Activated CD8-positive, alpha-beta memory T cell treated with anti-CD3 and anti-CD28 coated beads for 48 hours (primary cell): Measurements from ENCODE around the gene PPFIA2.

Experiments
- DNase-seq, 3 experiments: peaks; one replicate each; pipeline ENCODE4 v3.0.0-alpha.2; 2020; ENCODE audit warnings: low read depth in 2 of 3, low spot score in 2 of 3

Gene PPFIA2

DNA sequence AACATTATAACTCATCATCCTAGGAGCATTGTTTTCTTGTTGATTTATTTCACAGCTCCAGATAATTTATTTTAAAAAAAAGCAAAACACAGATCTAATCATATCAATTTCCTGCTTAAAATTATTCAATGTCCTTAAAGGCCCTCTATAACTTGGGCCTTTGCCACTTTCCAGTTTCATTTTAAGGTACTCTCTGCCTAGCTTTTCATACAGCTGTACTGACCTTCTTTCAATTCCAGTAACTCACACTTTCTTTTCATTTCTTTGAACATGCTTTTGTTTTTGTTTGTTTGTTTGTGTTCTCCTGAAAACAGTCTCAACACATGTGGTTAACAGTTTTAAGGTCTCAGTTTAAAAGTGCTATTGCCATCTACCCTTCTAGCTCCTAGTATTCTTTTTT is 399.4 kb downstream of the PPFIA2 start:
- DNase-seq: no peak

DNA sequence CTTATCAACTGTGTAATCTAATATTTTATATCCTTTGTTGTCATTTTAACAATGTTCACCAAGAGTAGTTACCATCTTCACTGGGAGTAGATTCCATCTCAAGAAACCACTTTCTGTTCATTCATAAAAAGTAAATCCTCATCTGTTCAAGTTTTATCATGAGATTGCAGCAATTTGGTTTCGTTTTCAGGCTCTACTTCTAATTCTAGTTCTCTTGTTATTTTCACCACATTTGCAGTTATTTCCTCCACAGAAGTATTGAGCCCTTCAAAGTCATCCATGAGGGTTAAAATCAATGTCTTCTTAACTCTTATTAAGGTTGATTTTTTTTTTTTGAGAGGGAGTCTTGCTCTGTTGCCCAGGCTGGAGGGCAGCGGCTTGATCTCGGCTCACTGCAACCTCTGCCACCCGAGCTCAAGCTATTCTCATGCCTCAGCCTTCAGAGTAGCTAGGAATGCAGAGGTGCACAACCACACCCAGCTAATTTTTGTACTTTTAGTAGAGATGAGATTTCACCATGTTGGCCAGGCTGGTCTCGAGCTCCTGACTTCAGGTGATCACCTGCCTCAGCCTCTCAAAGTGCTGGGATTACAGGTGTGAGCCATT is 404.7 kb downstream of the PPFIA2 start:
- no peak for DNase-seq

- no peak for DNase-seq
Observed at GRCh38 chr12:81350309-81350708, 408.8 kb downstream of the PPFIA2 start.

- DNase-seq: no peak
Observed at GRCh38 chr12:81347404-81347803, 411.7 kb downstream of the PPFIA2 start.

- no peak for DNase-seq
Observed at GRCh38 chr12:81340910-81341309, 418.2 kb downstream of the PPFIA2 start.

DNA sequence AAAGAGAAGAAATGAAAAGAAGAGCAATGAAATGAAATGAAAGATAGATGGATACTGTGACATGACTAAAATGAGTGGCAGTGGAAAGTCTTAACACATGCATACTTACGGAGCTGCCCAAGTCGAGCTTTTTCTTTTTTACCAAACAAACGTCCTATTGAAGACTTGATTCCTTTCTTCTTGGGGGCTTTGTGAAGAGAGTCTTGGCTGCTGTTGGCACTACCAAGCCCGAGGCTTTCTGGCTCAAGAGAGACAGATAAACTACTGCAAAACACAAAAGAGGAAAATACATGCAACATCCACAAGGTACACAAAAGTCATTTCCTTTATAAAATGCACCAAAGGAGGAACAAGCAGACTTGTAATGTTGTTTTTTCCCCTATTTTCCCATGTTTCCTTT is 420.1 kb downstream of the PPFIA2 start:
- no peak for DNase-seq

DNA sequence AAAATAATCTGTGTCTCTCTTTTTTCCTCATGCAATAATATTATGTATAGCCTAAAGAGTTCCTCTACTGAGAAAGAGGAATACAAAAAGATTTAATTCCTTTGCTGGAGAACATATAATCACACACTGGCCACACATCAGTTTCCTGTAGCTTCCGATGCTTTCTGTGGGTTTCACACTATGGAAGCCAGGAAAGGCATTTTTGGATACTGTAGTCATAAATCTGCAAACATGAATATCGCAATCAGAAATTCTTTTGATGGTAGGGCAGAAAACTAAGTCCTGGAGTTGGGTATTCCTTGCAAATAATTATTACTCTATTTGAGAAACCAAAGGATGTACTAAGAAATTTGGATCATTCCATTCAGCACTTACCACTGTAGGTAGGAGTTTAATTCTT is 421.3 kb downstream of the PPFIA2 start:
- no peak for DNase-seq

GRCh38 chr12:81333812-81334211 is 425.3 kb downstream of the PPFIA2 start:
- DNase-seq: no peak

DNA sequence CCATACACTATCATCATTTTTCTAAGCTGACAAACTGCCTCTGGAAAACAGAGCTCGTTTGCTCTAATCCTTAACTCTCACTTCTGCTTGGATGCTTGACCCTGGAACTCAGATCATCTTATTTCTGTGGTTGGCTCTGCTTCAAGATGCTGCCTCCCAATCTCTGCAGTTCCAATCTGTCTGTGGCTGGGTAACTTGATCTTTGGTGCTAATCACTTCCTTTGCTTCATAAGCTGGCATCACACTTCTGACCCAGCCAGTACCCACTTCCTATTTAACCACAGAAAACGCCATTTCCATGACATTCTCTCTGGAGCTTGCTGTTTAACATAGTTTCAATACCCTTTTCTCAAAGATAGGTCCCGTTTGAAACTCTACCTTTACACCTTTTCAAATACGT is 427.1 kb downstream of the PPFIA2 start:
- no peak for DNase-seq

DNA sequence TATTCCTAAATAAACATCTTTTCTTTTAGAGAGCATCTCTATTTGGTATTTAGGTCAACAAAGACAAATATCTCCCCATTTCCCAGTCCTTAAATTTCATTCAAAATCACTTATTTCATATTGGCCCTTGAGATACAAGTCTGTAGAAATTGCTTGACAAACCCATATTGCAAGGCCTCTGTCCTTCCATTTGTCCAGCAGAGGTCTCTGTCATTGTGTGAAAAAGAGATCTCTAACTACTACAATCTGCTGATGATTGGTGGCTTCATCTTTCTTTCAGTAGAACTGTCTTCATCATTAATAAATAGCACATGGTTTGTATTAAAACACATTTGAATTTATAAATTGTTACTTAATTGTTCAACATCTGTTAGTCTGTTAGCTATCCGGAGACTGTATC is 428.7 kb downstream of the PPFIA2 start:
- no peak for DNase-seq

- no peak for DNase-seq
Observed at GRCh38 chr12:81329085-81329484, 430.1 kb downstream of the PPFIA2 start.

- no peak for DNase-seq
Observed at GRCh38 chr12:81327425-81327824, 431.7 kb downstream of the PPFIA2 start.

- no peak for DNase-seq
Observed at GRCh38 chr12:81325086-81325485, 434.1 kb downstream of the PPFIA2 start.

- DNase-seq: no peak
Observed at GRCh38 chr12:81314903-81315531, 444.1 kb downstream of the PPFIA2 start.

GRCh38 chr12:81303935-81304334 is 455.2 kb downstream of the PPFIA2 start:
- no peak for DNase-seq

DNA sequence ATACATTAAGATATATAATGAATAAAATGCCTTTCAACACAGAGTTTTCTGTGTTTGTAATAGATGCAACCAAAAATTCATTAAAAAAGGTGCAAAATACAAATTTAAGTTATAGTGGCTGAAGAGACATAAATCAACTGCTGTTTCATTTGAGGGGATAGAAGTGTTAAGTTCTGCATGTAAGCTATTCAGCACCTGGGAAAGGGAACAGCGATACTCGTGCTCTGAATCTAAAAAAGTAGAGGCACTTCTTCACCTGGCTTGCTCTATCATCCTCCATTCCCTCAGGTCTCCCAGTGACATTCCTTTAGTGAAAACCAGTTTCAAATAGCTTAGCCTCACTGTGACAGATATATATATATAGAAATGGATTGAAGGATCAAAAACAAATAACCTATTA is 458.7 kb downstream of the PPFIA2 start:
- DNase-seq: no peak

DNA sequence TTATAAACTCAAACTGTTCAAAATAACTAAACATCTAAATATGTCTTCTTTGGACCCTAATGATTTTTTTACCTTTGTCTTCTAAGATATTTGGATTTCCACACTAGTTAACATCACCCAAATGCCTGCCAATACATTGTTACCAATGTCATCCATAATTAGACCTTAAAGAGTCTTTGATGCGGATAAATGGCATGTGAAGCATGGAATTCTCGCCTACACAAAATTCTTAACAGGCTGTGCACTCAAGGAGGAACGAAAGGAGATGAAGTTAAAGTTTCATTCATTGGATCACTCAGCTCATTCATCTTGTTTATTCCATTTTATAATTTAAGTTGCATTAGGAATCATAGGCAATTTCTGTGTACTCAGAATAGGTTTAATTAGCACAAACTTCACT is 461.5 kb downstream of the PPFIA2 start:
- DNase-seq: no peak

- DNase-seq: no peak
Observed at GRCh38 chr12:81296556-81297305, 462.4 kb downstream of the PPFIA2 start.

GRCh38 chr12:81295251-81295650 is 463.9 kb downstream of the PPFIA2 start:
- DNase-seq: no peak

GRCh38 chr12:81294325-81295190 is 464.6 kb downstream of the PPFIA2 start:
- DNase-seq: no peak

- DNase-seq: no peak
Observed at GRCh38 chr12:81288651-81289050, 470.5 kb downstream of the PPFIA2 start.

- no peak for DNase-seq
Observed at GRCh38 chr12:81284137-81284536, 475.0 kb downstream of the PPFIA2 start.
